Left ventricle myocardium inferior (tissue), 1 donor: ENCODE data around the gene SLC35F1. TPM values are rescaled to one million over a fixed set of nuclear protein-coding genes. Genes with fewer than 3 reads are reported as not detected.
"Not testable (repeated sequence)": the region's sequence is repeated elsewhere in the genome, so short reads cannot be mapped to it uniquely, and the experiment has no call there.

Source experiments
- DNase-seq: peaks from one replicate; pipeline ENCODE4 v3.0.0-alpha.2; 2020
- H3K27ac ChIP-seq: fragments of 200-600 bp; replicated peaks from 2 replicates; pipeline ENCODE4 v1.8.0; 2021
- H3K27me3 ChIP-seq: fragments of 200-600 bp; 2 replicates; pipeline ENCODE4 v1.8.0; 2021; ENCODE audit warnings: low read depth
- H3K36me3 ChIP-seq: fragments of 200-600 bp; 2 replicates; pipeline ENCODE4 v1.8.0; 2021
- H3K4me1 ChIP-seq: fragments of 200-600 bp; 2 replicates; pipeline ENCODE4 v1.8.0; 2021
- H3K4me3 ChIP-seq: fragments of 200-600 bp; 2 replicates; pipeline ENCODE4 v1.8.0; 2021; ENCODE audit warnings: mild to moderate bottlenecking, moderate library complexity
- H3K9me3 ChIP-seq: fragments of 200-600 bp; replicated peaks from 2 replicates; pipeline ENCODE4 v1.8.0; 2021
- CTCF ChIP-seq: fragments of 200-600 bp; IDR thresholded peaks from 2 replicates; pipeline ENCODE4 v1.8.0; 2021; ENCODE audit warnings: antibody characterized with exemption, mild to moderate bottlenecking, borderline replicate concordance
- intact Hi-C: fragments of 100-400 bp; cut with micrococcal nuclease; formaldehyde crosslinking; loops from one replicate; pipeline ENCODE4 v1.11.0; 2022
- total RNA-seq: library from RNA; stranded (reverse); fragmentation: NEBNext Ultra II Directional; extraction: Animal tissue kit (Norgen Biotek cat#: 25700); gene quantifications from one replicate; pipeline ENCODE4 v1.2.1, GENCODE V29; 2021
- donor health status: DM: no; HTN: yes; CAD: no; lungs with severe emphysema.

Gene SLC35F1
- total RNA-seq, 1 donor from 2014 or later: 6.4 TPM

GRCh38 chr6:118029967-118030366, 122.9 kb downstream of the SLC35F1 start:
- no peak for DNase-seq
- Histone ChIP-seq H3K9me3 (peaks cover 7% of the 10 kb centered on the region), H3K27ac (no peak overlapping the region), H3K4me1 (no peaks in the 10 kb centered on the region), H3K27me3 (no peaks in the 10 kb centered on the region), H3K4me3 (no peak overlapping the region), H3K36me3 (no peaks in the 10 kb centered on the region)
- intact Hi-C loops: no loop called here
- TF ChIP-seq CTCF: no peak

GRCh38 chr6:118037479-118037878, 130.4 kb downstream of the SLC35F1 start:
- H3K4me1 ChIP-seq, H3K36me3 ChIP-seq, H3K27me3 ChIP-seq, intact Hi-C loops, DNase-seq, H3K27ac ChIP-seq, H3K4me3 ChIP-seq: not testable (repeated sequence)
- peaks cover 25% of the 10 kb centered on the region for H3K9me3 ChIP-seq

GRCh38 chr6:118042855-118043254, 135.8 kb downstream of the SLC35F1 start:
- Histone ChIP-seq H3K9me3 (no peaks in the 10 kb centered on the region), H3K4me1 (peaks cover 17% of the 10 kb centered on the region), H3K36me3 (no peaks in the 10 kb centered on the region), H3K27ac (no peak overlapping the region), H3K4me3 (no peak overlapping the region), H3K27me3 (no peaks in the 10 kb centered on the region)
- DNase-seq: no peak
- no peak for TF ChIP-seq CTCF
- intact Hi-C loops: no loop called here

GRCh38 chr6:118044275-118044674, 137.2 kb downstream of the SLC35F1 start:
- H3K27ac ChIP-seq: no peak overlapping the region
- no peaks in the 10 kb centered on the region for H3K36me3 ChIP-seq
- no peak for DNase-seq
- H3K4me1 ChIP-seq: peaks cover 17% of the 10 kb centered on the region
- intact Hi-C loops: no loop called here
- H3K27me3 ChIP-seq: no peaks in the 10 kb centered on the region
- TF ChIP-seq CTCF: no peak
- no peak overlapping the region for H3K4me3 ChIP-seq
- H3K9me3 ChIP-seq: no peaks in the 10 kb centered on the region

- Histone ChIP-seq H3K27me3 (no peaks in the 10 kb centered on the region), H3K27ac (no peak overlapping the region), H3K4me1 (no peaks in the 10 kb centered on the region), H3K9me3 (no peaks in the 10 kb centered on the region), H3K4me3 (no peak overlapping the region), H3K36me3 (no peaks in the 10 kb centered on the region)
- DNase-seq: no peak
- intact Hi-C loops: no loop called here
- TF ChIP-seq CTCF: no peak
Observed at GRCh38 chr6:118054082-118054481, 147.0 kb downstream of the SLC35F1 start.

- H3K4me3 ChIP-seq: no peak overlapping the region
- no peaks in the 10 kb centered on the region for H3K4me1 ChIP-seq
- H3K27me3 ChIP-seq: no peaks in the 10 kb centered on the region
- no peak for TF ChIP-seq CTCF
- no peak for DNase-seq
- no peaks in the 10 kb centered on the region for H3K36me3 ChIP-seq
- intact Hi-C loops: no loop called here
- no peak overlapping the region for H3K27ac ChIP-seq
- H3K9me3 ChIP-seq: no peaks in the 10 kb centered on the region
Observed at GRCh38 chr6:118061666-118062065, 154.6 kb downstream of the SLC35F1 start.
